T-helper 17 cell (primary cell): ENCODE measurements around the gene TMEM184B. TPM values are rescaled to one million over a fixed set of nuclear protein-coding genes. Genes with fewer than 3 reads are reported as not detected.
"Not testable (repeated sequence)": the region's sequence is repeated elsewhere in the genome, so short reads cannot be mapped to it uniquely, and the experiment has no call there.

ENCODE experiments used
- ATAC-seq: fragments of 150-1000 bp; cut with Tn5 transposase; 2 replicates; pipeline ENCODE4 v1.10.0; 2021; ENCODE audit warnings: mild to moderate bottlenecking, moderate library complexity
- DNase-seq, 3 donors: peaks; one replicate each; pipeline versions ENCODE4 v3.0.0 to v3.0.0-alpha.2; 2020 to 2021
- H3K9me3 ChIP-seq: one replicate; pipeline ENCODE4 v1.7.0; 2013; ENCODE audit warnings: low read length, mild to moderate bottlenecking; ENCODE audit not compliant: control insufficient read depth, poor library complexity, severe bottlenecking
- H3K27ac Mint-ChIP-seq: one replicate; pipeline ENCODE4 v1.8.0; 2022; ENCODE audit warnings: mild to moderate bottlenecking, moderate library complexity, mixed read lengths
- H3K27me3 Mint-ChIP-seq: one replicate; pipeline ENCODE4 v1.8.0; 2022; ENCODE audit warnings: mixed read lengths
- H3K36me3 Mint-ChIP-seq: one replicate; pipeline ENCODE4 v1.8.0; 2022; ENCODE audit warnings: low read depth, mixed read lengths
- H3K4me1 Mint-ChIP-seq: one replicate; pipeline ENCODE4 v1.8.0; 2022; ENCODE audit warnings: mild to moderate bottlenecking, mixed read lengths
- H3K4me3 Mint-ChIP-seq: one replicate; pipeline ENCODE4 v1.8.0; 2022; ENCODE audit warnings: mild to moderate bottlenecking, moderate library complexity, mixed read lengths
- total RNA-seq, 4 donors: library from RNA in 2 of 4; stranded (reverse) in 2 of 4; gene quantifications; one replicate each; pipeline ENCODE4 v1.2.3 and lab custom pipeline; 2022 to 2026

TMEM184B gene
- total RNA-seq, 2 donors from 2014 or later = 53.3 TPM

- Mint-ChIP-seq H3K36me3 (peaks cover 3% of the 10 kb centered on the region), H3K4me1 (peaks cover 9% of the 10 kb centered on the region), H3K27ac (no peak overlapping the region), H3K27me3 (peaks cover 6% of the 10 kb centered on the region), H3K4me3 (no peak overlapping the region)
- DNase-seq (no peak), ATAC-seq (no peak)
- no peaks in the 10 kb centered on the region for H3K9me3 ChIP-seq
Measured at GRCh38 chr22:38189104-38189503, 83.7 kb downstream of the TMEM184B start.

DNA sequence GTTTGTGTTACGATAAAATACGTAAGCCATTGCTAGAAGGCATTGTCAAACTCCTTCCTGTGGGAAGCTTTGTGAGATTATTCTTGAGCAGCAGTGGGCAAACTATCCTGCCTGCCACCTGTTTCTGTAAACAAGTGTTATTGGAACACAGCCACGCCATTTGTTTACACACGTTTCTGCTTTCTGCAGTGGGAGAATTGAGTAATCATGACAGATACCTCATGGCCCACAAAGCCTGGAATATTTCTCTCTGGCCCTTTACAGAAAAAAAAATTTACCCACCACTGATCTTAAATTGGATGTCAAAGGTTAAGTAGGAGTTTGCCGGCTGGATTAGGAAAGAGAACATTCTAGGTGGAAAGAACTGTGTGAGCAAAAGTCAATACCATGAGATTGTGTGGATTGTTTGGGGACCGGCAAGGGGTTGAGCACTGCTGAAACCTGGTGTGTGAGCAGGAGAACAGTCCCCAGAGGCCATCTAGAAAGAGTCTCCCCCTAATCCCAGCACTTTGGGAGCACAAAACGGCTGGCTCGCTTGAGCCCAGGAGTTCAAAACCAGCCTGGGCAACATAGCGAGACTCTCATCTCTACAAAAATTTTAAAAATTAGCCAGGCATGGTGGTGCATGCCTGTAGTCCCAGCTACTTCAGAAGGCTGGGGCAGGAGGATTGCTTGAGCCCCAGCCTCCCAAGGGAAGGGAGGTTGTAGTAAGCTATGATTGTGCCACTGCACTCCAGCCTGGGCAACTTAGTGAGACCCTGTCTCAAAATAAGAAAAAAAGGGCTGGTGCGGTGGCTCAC lies 85.2 kb downstream of the TMEM184B start:
- ATAC-seq (no peak), DNase-seq (no peak)
- Mint-ChIP-seq H3K4me3 (no peak overlapping the region), H3K27me3 (peaks cover 6% of the 10 kb centered on the region), H3K27ac (no peak overlapping the region), H3K4me1 (peaks cover 8% of the 10 kb centered on the region), H3K36me3 (peaks cover 3% of the 10 kb centered on the region)
- no peaks in the 10 kb centered on the region for H3K9me3 ChIP-seq

- DNase-seq (no peak), ATAC-seq (no peak)
- Mint-ChIP-seq H3K4me1 (peaks cover 6% of the 10 kb centered on the region), H3K36me3 (no peaks in the 10 kb centered on the region), H3K27me3 (no peaks in the 10 kb centered on the region), H3K27ac (no peak overlapping the region), H3K4me3 (no peak overlapping the region)
- H3K9me3 ChIP-seq = no peaks in the 10 kb centered on the region
Measured at GRCh38 chr22:38186429-38186828, 86.4 kb downstream of the TMEM184B start.

DNA sequence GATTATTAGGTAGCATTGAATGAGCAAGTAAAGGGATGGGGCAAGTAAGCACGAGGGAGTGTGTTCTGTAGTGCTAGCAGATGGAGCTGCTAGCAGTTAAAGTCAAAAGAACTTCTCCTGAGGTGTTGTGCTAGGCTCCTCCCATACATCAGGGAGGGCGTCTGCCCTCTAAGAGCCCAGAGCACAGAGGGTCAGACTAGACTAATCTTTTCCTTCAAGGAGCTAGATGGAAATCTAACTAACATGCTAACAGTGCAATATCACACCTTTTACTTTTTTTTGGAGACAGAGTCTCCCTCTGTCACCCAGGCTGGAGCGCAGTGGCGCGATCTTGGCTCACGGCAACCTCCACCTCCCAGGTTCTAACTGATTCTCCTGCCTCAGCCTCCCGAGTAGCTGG lies 88.0 kb downstream of the TMEM184B start:
- no peak for DNase-seq
- Mint-ChIP-seq H3K4me3 (no peak overlapping the region), H3K27ac (no peak overlapping the region), H3K4me1 (peaks cover 23% of the 10 kb centered on the region), H3K27me3 (no peaks in the 10 kb centered on the region), H3K36me3 (peaks cover 2% of the 10 kb centered on the region)
- no peak for ATAC-seq
- no peaks in the 10 kb centered on the region for H3K9me3 ChIP-seq

GRCh38 chr22:38181453-38182200 lies 91.2 kb downstream of the TMEM184B start, which contains the start of gene PLA2G6:
TSS of gene PLA2G6 (minus strand) at chr22:38181830. CDS start at chr22:38169426, 12,404 bp downstream.
- H3K9me3 ChIP-seq = no peaks in the 10 kb centered on the region
- Mint-ChIP-seq H3K27me3 (no peaks in the 10 kb centered on the region), H3K4me1 (peaks cover 39% of the 10 kb centered on the region), H3K36me3 (peaks cover 5% of the 10 kb centered on the region), H3K4me3 (peak within 1 kb of the TSS; percentile 99), H3K27ac (peak within 1 kb of the TSS; percentile 99)
- peak; percentile 89 for ATAC-seq
- DNase-seq = peak; percentile 90 to 94 (median 91)

GRCh38 chr22:38180841-38181452 lies 91.9 kb downstream of the TMEM184B start:
- Mint-ChIP-seq H3K27me3 (no peaks in the 10 kb centered on the region), H3K36me3 (peaks cover 5% of the 10 kb centered on the region), H3K4me1 (peaks cover 42% of the 10 kb centered on the region), H3K27ac (peak overlapping the region; percentile 99), H3K4me3 (peak overlapping the region; percentile 99)
- no peaks in the 10 kb centered on the region for H3K9me3 ChIP-seq
- ATAC-seq (peak; percentile 63), DNase-seq (peak; percentile 22 to 45 (median 43))

DNA sequence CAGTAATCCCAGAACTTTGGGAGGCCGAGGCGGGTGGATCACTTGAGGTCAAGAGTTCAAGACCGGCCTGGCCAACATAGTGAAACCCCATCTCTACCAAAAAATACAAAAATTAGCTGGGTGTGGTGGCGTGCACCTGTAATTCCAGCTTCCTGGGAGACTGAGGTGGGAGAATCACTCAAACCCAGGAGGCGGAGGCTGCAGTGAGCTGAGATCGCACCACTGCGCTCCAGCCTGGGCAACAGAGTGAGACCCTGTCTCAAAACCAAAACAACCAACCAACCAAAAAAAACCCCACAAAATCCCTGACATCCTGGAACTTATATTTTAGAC lies 94.2 kb downstream of the TMEM184B start:
- not testable (repeated sequence) for H3K9me3 ChIP-seq, H3K4me3 Mint-ChIP-seq, H3K27me3 Mint-ChIP-seq, DNase-seq, H3K36me3 Mint-ChIP-seq, ATAC-seq
- H3K27ac Mint-ChIP-seq = peak overlapping the region; percentile 99
- H3K4me1 Mint-ChIP-seq = peaks cover 51% of the 10 kb centered on the region

- Mint-ChIP-seq H3K4me1 (peaks cover 55% of the 10 kb centered on the region), H3K36me3 (peaks cover 7% of the 10 kb centered on the region)
- no peak for DNase-seq
Measured at GRCh38 chr22:38177926-38178604, 94.7 kb downstream of the TMEM184B start.

GRCh38 chr22:38177571-38177925 lies 95.3 kb downstream of the TMEM184B start:
- ATAC-seq = not testable (repeated sequence)
- peaks cover 57% of the 10 kb centered on the region for H3K4me1 Mint-ChIP-seq

More at GRCh38 chr22:38177926-38178604, 94.7 kb downstream of the TMEM184B start:
- H3K27me3 Mint-ChIP-seq = no peaks in the 10 kb centered on the region
- H3K9me3 ChIP-seq = no peaks in the 10 kb centered on the region
- no peak overlapping the region for H3K4me3 Mint-ChIP-seq
- ATAC-seq = no peak
- H3K27ac Mint-ChIP-seq = peak overlapping the region; percentile 99

DNA sequence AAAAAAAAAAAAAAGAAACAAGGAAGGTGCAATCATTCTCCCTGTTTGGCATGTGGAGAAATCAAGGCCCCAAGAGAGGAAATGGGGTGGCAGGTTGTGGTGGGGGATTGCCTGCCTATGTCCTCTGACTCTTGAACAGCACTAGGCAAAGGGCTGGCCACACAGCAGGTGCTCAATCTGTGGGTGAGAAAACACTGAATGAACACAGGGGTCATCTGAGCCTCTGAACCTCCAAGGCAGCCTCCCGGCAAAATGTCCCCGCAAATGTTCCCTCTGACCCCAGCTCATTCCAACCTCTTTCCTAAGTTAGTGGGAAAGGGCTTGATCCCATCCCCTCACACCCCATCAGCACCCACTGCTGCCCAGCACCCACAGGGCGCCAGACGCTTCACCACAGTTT lies 95.8 kb downstream of the TMEM184B start:
- no peaks in the 10 kb centered on the region for H3K9me3 ChIP-seq
- ATAC-seq = no peak
- no peak for DNase-seq
- peaks cover 59% of the 10 kb centered on the region for H3K4me1 Mint-ChIP-seq
- H3K36me3 Mint-ChIP-seq = peaks cover 7% of the 10 kb centered on the region
- H3K4me3 Mint-ChIP-seq = no peak overlapping the region
- H3K27ac Mint-ChIP-seq = peak overlapping the region; percentile 79
- no peaks in the 10 kb centered on the region for H3K27me3 Mint-ChIP-seq

More at GRCh38 chr22:38177571-38177925, 95.3 kb downstream of the TMEM184B start:
- not testable (repeated sequence) for H3K4me3 Mint-ChIP-seq, DNase-seq, H3K36me3 Mint-ChIP-seq, H3K27me3 Mint-ChIP-seq, H3K9me3 ChIP-seq
- H3K27ac Mint-ChIP-seq = peak overlapping the region; percentile 99

- Mint-ChIP-seq H3K4me1 (peaks cover 54% of the 10 kb centered on the region), H3K27me3 (no peaks in the 10 kb centered on the region), H3K36me3 (peaks cover 8% of the 10 kb centered on the region), H3K27ac (peak overlapping the region; percentile 79), H3K4me3 (peak overlapping the region; percentile 41)
- ATAC-seq (peak; percentile 45), DNase-seq (peak in 1 of 3 donors; percentile 47)
- H3K9me3 ChIP-seq = no peaks in the 10 kb centered on the region
Measured at GRCh38 chr22:38176170-38176741, 96.6 kb downstream of the TMEM184B start.

DNA sequence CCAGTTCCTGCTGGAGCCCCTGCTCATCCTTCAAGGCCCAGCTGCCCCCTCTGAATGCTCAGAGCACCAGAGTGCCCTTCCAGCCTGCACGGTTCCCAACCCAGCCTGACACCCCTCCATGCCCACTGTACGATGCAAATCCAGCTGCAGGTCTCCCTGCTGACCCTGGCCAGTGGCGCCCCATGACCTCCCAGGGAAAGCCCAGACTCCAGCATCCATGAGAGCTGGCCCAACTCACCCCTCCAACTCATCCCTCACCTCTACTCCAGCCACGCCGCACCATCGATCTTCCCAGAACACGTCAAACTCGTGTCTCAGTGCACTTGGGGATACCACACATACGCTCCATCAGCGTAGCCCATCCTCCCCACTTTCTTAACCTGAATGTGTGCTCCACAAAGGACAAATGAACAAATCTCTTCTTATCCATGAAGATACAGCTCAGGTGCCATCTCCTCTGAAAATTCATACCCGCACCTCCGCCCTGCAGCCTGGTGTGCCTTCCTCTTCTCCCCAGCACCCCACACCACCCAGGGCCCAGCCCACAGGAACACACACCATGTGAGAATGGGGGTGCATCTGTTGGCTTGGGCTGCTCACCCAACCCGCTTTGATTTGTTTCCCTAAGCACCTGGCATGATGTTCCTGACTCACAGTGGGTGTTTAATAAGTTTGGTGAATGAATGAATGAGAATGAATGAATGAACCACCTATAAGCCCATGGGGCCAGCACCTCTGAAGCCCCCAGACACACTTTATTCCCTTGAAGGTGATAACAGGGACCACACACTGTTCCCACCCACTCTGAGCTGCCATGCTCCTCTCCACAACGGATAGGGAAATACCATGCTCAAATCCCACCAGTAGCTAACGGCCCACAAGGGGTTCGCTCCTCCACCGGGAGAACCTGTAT lies 97.3 kb downstream of the TMEM184B start:
- Mint-ChIP-seq H3K27ac (peak overlapping the region; percentile 79), H3K4me1 (peaks cover 46% of the 10 kb centered on the region), H3K4me3 (peak overlapping the region; percentile 41), H3K27me3 (no peaks in the 10 kb centered on the region), H3K36me3 (peaks cover 6% of the 10 kb centered on the region)
- no peaks in the 10 kb centered on the region for H3K9me3 ChIP-seq
- ATAC-seq (no peak), DNase-seq (no peak)
